Epidermal melanocyte (primary cell): ENCODE data around the gene PRELP.
A peak's percentile ranks its signal among the peaks of the same experiment; 100 is the strongest.

Experiments used
- DNase-seq: peaks from one replicate; pipeline ENCODE4 v3.0.0; 2011; ENCODE audit warnings: low spot score; ENCODE audit not compliant: insufficient read length

The PRELP gene

GRCh38 chr1:203477748-203478147 lies 2.1 kb downstream of the PRELP start:
- DNase-seq: no peak

GRCh38 chr1:203478231-203478630 lies 2.6 kb downstream of the PRELP start:
- DNase-seq: no peak

- DNase-seq: no peak
These were observed 3.4 kb downstream of the PRELP start for GRCh38 chr1:203478986-203479385.

GRCh38 chr1:203479646-203480045 lies 4.0 kb downstream of the PRELP start:
- no peak for DNase-seq

- no peak for DNase-seq
These were observed 4.5 kb downstream of the PRELP start for GRCh38 chr1:203480084-203480483.

DNA sequence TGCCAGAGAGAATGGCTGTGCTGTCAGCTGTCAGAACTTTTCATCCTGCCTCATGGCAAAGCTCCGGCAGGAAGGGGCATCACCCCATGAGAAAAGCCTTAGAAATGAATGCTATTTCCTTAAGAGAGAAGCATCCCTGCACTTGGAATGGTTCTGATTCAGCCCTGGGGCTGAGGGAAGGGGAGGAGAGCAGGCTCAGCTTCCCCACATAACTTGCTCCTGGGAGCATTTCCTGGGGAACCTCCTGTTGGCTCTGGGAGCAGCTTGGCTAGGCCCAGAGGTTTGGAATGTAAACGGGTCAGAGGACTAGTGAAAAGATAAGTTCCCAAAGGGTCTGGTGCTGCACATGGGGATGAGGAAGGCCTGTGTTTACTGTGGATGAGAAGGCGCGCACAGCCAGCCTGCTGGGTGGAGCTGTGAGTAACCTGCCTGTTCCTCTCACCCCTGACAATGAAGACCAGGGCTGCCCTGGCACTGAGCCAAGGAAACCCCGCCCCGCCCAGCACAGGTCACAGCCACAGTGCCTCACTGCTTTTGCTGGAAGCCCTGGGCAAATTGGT lies 5.0 kb downstream of the PRELP start:
- DNase-seq: peak; percentile 73

DNA sequence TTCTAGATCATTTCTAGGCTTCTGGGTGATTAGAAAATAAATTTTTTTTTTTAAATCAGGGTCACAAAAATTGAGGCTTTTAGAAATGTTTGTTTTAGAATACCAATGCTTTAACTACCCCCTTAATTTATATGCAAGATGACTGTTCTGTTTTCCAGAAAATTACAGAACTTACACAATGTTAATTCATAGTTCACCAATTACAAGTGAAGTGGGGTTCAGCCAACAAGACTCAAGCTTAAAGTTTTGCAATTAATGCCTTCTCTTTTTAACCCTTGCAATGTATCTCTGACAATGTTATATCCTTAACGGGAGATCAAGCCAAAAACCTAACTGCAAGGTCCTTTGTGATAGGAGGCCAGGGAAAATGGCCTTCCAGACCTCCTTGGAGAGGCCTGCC lies 5.6 kb downstream of the PRELP start:
- DNase-seq: no peak

DNA sequence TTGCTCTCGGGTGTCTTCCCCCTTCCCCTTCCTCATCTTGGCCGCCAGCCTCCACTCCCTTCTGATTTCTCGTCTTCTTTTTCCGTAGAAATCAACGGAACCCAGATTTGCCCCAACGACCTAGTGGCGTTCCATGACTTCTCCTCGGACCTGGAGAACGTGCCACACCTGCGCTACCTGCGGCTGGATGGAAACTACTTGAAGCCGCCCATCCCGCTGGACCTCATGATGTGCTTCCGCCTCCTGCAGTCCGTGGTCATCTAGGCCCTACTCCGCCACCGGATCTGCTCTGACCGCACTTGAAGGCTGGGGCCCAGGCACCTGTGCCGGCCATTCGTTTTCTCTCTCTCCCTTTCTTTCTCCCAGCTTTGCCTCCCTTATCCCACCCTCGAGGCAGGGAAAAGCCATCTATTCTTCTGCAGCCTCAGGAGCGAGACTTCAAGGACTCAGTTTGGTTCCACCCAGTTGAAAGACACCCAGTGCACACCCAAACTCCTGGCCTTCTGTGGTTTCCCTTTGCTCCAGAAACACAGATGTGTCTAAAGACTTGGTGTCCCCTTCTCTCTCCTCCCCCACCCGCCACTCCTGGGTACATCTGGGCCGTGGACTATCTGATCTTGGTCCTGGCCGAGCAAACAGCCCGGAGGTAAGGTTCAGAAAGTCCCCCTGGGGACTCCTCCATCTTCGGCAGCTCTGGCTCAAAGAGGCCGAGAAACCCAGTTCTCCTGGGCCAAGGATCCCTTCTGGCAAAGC lies 11.2 kb downstream of the PRELP start:
- no peak for DNase-seq

GRCh38 chr1:203488539-203488938 lies 12.9 kb downstream of the PRELP start:
- no peak for DNase-seq

- no peak for DNase-seq
These were observed 15.0 kb downstream of the PRELP start for GRCh38 chr1:203490607-203491006.

- no peak for DNase-seq
These were observed 16.1 kb downstream of the PRELP start for GRCh38 chr1:203491664-203492063.

DNA sequence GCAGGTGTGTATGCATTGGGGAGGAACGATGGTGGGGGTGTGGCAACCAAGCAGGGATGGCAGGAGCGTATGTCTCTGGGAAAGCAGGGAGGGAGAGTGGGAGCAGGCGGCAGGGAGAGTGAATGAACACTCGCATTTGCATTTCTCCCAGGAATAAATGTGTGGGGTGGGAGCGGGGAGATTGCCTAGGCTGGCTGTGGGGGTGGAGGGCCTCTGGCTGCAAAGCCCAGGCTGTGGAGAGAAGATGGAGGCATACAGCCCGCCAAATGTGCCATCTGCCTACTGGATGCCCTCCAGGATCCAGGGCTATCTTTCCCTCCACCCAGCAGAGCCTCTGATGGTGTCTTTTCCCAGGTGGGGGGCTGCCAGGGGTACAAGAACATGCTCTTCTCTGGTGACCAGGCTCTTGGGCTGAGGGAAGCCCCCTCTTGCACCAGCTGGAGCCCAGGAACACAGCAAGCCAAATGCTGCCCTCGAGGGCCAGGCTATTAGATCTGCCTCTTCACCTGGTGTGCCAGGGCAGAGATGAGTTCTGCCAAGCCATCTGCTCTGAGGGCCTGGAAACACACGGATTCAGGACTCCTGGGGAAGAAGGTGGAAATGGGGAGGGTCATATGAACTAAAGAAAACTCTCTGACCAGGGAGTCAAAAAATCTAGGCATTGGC lies 16.6 kb downstream of the PRELP start:
- DNase-seq: no peak

DNA sequence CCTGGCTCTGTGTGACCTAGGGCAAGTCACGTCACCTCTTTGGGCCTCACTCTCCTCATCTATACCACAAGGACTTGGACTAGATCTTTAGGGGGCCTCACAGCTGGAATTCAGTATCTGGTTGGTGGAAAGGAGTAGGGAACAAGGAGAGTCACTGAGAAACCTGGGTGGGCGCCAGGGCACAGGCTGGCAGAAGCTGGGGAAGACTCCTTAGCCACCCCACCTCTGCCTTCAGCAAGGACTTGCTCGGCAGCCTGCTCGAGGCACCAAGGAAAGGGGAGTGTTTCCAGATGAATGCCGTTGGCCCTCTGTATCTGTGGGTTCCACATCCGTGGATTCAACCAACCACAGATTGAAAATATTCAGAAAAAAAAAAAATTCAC lies 17.1 kb downstream of the PRELP start:
- no peak for DNase-seq

GRCh38 chr1:203493901-203494300 lies 18.3 kb downstream of the PRELP start, which contains the start of gene OPTC:
TSS of gene OPTC (plus strand) at chr1:203494153. CDS start at chr1:203496006, 1,853 bp downstream.
- no peak for DNase-seq

DNA sequence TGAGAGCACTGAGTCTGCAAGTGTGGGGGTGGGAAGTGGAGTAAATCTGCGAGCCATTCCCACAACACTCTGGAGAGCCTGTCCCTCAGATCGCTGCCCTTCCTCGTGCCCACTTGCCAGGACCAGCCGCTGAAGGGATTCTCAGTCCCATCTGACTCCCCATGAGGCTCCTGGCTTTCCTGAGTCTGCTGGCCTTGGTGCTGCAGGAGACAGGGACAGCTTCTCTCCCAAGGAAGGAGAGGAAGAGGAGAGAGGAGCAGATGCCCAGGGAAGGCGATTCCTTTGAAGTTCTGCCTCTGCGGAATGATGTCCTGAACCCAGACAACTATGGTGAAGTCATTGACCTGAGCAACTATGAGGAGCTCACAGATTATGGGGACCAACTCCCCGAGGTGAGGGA lies 20.2 kb downstream of the PRELP start:
- no peak for DNase-seq

DNA sequence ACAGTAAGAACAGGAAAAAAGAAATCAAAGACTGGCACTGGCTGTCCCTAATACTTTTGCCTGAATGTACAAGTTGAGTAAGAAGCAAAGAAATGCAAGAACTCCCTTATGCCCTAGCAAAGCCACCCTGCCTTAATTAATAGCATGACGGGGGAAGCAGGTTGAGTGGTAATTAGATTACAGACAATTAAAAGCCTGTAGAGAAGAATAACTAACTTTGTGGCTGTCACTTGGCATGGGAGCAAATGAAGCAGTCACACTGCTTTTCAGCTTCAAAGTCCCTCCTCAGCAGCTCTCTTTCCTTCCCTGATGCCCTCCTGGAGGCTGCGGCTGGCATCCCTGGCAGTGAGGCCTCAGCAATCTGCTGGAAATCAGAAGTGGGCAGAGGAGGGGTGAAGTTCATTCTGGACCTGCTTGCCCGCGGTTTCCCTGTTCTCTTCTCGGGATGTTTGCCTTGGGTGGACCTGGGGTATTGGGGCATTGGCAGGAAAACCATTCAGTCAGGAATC lies 21.7 kb downstream of the PRELP start:
- DNase-seq: no peak

GRCh38 chr1:203499643-203500278 lies 24.2 kb downstream of the PRELP start:
- no peak for DNase-seq

DNA sequence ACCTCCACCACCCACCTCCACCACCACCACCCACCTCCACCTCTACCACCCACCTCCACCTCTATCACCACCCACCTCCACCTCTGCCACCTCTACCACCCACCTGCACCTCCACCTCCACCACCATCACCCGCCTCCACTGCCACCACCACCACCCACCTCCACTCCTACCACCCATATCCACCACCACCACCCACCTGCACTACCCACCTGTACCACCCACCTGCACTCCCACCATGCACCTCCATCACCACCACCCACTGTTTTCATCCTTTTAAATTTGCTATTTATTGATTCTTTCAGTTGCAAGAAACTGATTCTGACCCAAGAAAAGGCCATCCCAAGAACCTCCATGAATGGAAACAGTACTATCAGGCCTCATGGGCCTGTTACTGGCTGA lies 24.7 kb downstream of the PRELP start:
- DNase-seq: no peak

DNA sequence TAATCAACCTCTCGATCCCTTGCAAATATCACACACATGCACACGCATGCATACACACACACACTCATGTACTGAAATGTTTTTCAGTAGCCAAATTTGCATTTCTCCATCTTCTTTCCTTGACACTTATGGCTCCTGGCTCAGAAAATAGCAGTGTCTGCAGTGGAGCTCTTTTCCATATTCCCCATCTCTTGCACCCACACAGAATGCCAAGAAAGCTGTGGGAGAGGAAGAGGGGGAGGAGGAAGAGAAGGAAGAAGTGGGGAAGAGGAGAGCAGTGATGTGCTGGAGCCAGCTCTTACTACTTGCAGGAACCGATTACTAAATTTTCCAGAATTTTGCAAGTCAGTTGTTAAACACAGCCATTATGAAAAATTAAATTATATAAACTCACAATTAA lies 28.2 kb downstream of the PRELP start:
- DNase-seq: no peak

GRCh38 chr1:203504400-203505250 lies 29.0 kb downstream of the PRELP start:
- peak; percentile 93 for DNase-seq
